ENCODE data around the gene KIRREL2. TPM values are rescaled to one million over a fixed set of nuclear protein-coding genes. Genes with fewer than 3 reads are reported as not detected.

The KIRREL2 gene
- total RNA-seq, 1 experiment from 2014 or later = 0.26 TPM

DNA sequence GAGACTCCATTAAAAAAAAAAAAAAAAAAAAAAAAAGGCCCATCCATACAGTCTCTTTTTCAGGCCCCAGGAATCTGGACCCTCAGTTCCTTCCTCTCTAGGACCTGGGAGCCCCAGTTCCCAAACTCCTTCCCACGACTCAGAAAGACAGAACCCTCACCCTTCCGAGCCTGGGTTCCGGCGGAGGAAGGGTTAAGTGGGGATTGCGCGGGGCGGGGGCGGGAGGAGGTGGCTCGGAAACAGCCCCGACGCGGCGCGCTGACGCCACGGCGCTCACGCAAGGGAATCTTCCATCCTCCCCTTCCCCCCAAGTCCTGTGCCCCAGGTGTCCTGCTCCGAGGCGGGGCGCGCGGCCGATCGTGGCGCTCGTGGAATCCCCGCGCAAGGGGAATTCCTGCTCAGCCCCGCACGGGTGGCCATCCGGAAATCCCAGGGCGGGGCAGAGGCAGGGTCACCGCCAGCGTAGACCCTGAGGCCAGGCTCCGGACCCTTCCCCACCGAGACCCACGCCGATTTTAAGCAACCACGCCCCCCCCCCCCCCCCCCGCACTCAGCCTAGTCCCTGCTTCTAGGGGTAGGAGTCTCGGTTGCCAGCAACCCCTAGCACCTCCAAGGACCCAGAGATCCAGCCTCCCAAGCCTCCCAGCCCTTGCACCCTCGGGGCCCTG is 43.0 kb downstream of the KIRREL2 start:
- Mint-ChIP-seq H3K27me3 (ENCODE audit: unreplicated experiment) (peaks cover 32% of the 10 kb centered on the region), H3K9me3 (ENCODE audit: low read depth, unreplicated experiment) (no peaks in the 10 kb centered on the region), H3K36me3 (ENCODE audit: insufficient read depth, unreplicated experiment) (peaks cover 35% of the 10 kb centered on the region), H3K4me3 (ENCODE audit: low read depth, unreplicated experiment) (peak overlapping the region; percentile 91), H3K4me1 (ENCODE audit: low read depth, unreplicated experiment) (peaks cover 9% of the 10 kb centered on the region), H3K27ac (ENCODE audit: unreplicated experiment) (peak overlapping the region; percentile 74)
- intact Hi-C loops (cut with micrococcal nuclease; ENCODE audit: unreplicated experiment) = no loop called here
- CTCF ChIA-PET = interaction anchor here (0.6 to 1.0 kb wide), 2 partner anchors 12 to 31 kb away, joined by 3 read pairs; no protein-coding TSS in a partner anchor
- TF ChIP-seq, protein P1, sequence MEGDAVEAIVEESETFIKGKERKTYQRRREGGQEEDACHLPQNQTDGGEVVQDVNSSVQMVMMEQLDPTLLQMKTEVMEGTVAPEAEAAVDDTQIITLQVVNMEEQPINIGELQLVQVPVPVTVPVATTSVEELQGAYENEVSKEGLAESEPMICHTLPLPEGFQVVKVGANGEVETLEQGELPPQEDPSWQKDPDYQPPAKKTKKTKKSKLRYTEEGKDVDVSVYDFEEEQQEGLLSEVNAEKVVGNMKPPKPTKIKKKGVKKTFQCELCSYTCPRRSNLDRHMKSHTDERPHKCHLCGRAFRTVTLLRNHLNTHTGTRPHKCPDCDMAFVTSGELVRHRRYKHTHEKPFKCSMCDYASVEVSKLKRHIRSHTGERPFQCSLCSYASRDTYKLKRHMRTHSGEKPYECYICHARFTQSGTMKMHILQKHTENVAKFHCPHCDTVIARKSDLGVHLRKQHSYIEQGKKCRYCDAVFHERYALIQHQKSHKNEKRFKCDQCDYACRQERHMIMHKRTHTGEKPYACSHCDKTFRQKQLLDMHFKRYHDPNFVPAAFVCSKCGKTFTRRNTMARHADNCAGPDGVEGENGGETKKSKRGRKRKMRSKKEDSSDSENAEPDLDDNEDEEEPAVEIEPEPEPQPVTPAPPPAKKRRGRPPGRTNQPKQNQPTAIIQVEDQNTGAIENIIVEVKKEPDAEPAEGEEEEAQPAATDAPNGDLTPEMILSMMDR (IDR thresholded peaks at IDR 0.05; ENCODE audit: unreplicated experiment) = no peak
- peak; percentile 86 for DNase-seq
- BruUV-seq (replicated peaks) = no TSS peak

DNA sequence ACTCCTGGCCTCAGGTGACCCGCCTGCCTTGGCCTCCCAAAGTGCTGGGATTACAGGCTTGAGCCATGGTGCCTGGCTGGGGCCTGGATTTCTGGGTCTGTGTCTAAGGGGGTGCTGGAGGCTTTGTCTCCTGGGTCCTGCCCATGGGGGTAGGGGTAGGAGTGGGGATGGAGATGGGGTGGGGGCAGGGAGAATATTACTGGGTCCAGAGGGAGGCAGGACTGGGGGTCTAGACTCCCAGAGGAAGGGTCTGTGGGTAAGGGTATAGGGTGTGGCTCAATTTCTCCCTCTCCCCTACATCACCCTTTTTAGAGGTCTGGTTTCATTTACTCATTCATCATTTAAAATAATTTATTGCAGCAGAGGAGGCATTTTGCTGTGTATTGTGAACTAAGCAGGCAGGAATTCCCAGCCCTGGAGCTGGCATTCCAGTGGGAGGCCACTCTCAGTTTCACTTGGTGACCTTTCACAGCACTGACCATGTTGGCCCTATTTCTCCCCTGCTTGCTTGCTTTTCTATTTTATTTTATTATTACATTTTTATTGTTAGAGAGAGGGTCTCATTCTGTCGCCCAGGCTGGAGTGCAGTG is 44.4 kb downstream of the KIRREL2 start:
- no TSS peak for BruUV-seq (replicated peaks)
- Mint-ChIP-seq H3K9me3 (ENCODE audit: low read depth, unreplicated experiment) (no peaks in the 10 kb centered on the region), H3K4me3 (ENCODE audit: low read depth, unreplicated experiment) (peak overlapping the region; percentile 91), H3K4me1 (ENCODE audit: low read depth, unreplicated experiment) (peaks cover 9% of the 10 kb centered on the region), H3K27me3 (ENCODE audit: unreplicated experiment) (peaks cover 32% of the 10 kb centered on the region), H3K36me3 (ENCODE audit: insufficient read depth, unreplicated experiment) (peaks cover 35% of the 10 kb centered on the region), H3K27ac (ENCODE audit: unreplicated experiment) (no peak overlapping the region)
- TF ChIP-seq, protein P1 (IDR thresholded peaks at IDR 0.05; ENCODE audit: unreplicated experiment) = no peak
- no peak for DNase-seq
- CTCF ChIA-PET = interaction anchor here (0.6 kb wide), 1 partner anchor 31 kb away, joined by 3 read pairs; no protein-coding TSS in a partner anchor
- intact Hi-C loops (cut with micrococcal nuclease; ENCODE audit: unreplicated experiment) = no loop called here

DNA sequence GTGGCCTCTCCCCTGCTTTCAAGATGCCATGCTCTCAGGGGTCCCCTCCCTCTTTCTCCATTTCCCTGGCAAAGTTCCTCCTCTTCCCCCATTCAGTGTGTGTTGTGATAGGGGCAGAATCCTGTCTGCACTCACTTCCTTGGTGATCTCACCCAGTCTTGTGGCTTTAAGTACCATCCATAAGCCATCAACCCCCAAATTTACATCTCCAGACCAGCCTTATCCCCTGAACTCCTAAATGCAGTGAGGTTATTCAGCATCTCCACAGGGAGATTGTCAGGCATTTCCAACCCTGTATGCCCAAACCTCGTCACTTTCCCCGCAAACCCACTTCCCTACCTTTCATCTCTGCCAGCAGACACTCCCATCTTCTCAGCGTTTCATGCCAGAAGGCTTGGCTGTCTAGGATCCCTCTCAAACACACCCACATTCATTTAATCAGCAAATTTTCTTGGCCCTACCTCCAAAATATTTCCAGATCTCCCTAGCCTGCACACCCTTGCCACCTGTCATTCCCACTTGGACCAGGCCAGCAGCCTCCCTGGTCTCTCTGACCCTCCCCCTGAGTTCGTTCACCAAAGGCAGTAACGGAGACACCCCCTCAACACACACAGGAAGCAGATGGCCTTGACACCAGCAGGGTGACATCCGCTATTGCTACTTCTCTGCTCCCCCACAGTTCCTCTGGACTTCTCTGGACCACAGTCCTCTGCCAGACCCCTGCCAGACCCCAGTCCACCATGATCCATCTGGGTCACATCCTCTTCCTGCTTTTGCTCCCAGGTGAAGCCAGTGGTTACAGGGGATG is 45.3 kb downstream of the KIRREL2 start, which contains the start of gene HCST:
TSS of gene HCST (plus strand) at position 676 of the 808 bp plus-strand sequence. CDS start at position 741, 65 bp downstream.
- no peak for DNase-seq
- Mint-ChIP-seq H3K4me3 (ENCODE audit: low read depth, unreplicated experiment) (peak within 1 kb of the TSS; percentile 64), H3K27ac (ENCODE audit: unreplicated experiment) (no peak within 1 kb of the TSS), H3K27me3 (ENCODE audit: unreplicated experiment) (peaks cover 32% of the 10 kb centered on the region), H3K36me3 (ENCODE audit: insufficient read depth, unreplicated experiment) (peaks cover 35% of the 10 kb centered on the region), H3K4me1 (ENCODE audit: low read depth, unreplicated experiment) (peaks cover 9% of the 10 kb centered on the region), H3K9me3 (ENCODE audit: low read depth, unreplicated experiment) (no peaks in the 10 kb centered on the region)
- TF ChIP-seq, protein P1 (IDR thresholded peaks at IDR 0.05; ENCODE audit: unreplicated experiment) = no peak
- intact Hi-C loops (cut with micrococcal nuclease; ENCODE audit: unreplicated experiment) = no loop called here
- BruUV-seq (replicated peaks) = no TSS peak
- CTCF ChIA-PET = no interaction called here

DNA sequence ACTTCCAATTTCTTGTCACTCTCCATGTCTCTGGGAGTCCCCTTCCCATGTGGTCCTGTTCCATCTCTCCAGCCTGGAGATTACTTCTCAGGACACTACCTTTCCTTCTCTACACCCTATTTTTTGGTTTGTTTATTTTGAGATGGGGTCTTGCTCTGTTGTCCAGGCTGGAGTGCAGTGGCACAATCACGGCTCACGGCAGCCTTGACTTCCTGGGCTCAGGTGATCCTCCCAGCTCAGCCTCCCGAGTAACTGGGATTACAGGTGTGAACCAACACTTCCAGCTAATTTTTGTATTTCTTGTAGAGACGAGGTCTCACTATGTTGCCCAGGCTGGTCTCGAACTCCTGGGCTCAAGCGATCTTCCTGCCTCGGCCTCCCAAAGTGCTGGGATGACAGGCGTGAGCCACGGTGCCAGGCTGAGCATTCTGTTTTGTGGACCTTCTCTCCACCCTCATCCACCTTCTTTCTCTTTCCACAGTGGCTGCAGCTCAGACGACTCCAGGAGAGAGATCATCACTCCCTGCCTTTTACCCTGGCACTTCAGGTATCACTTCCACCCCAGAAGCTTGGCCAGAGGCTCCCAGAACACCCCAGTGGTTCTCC is 46.3 kb downstream of the KIRREL2 start:
- TF ChIP-seq, protein P1 (IDR thresholded peaks at IDR 0.05; ENCODE audit: unreplicated experiment) = no peak
- Mint-ChIP-seq H3K4me1 (ENCODE audit: low read depth, unreplicated experiment) (peaks cover 9% of the 10 kb centered on the region), H3K4me3 (ENCODE audit: low read depth, unreplicated experiment) (peak overlapping the region; percentile 64), H3K27ac (ENCODE audit: unreplicated experiment) (no peak overlapping the region), H3K27me3 (ENCODE audit: unreplicated experiment) (peaks cover 32% of the 10 kb centered on the region), H3K36me3 (ENCODE audit: insufficient read depth, unreplicated experiment) (peaks cover 33% of the 10 kb centered on the region), H3K9me3 (ENCODE audit: low read depth, unreplicated experiment) (no peaks in the 10 kb centered on the region)
- CTCF ChIA-PET = no interaction called here
- no TSS peak for BruUV-seq (replicated peaks)
- intact Hi-C loops (cut with micrococcal nuclease; ENCODE audit: unreplicated experiment) = no loop called here
- DNase-seq = no peak
